Measurements from ENCODE around the gene MINDY3. TPM values are rescaled to one million over a fixed set of nuclear protein-coding genes. Genes with fewer than 3 reads are reported as not detected.

The MINDY3 gene
- total RNA-seq, 4 donors from 2014 or later, result 19.6 to 38.6 (median 24.2) TPM

GRCh38 chr10:15760681-15761080 is 99.6 kb downstream of the MINDY3 start:
- DNase-seq (ENCODE audit: low spot score) (no peak), ATAC-seq (ENCODE audit: low FRiP score) (no peak)
- TF ChIP-seq, protein P1, sequence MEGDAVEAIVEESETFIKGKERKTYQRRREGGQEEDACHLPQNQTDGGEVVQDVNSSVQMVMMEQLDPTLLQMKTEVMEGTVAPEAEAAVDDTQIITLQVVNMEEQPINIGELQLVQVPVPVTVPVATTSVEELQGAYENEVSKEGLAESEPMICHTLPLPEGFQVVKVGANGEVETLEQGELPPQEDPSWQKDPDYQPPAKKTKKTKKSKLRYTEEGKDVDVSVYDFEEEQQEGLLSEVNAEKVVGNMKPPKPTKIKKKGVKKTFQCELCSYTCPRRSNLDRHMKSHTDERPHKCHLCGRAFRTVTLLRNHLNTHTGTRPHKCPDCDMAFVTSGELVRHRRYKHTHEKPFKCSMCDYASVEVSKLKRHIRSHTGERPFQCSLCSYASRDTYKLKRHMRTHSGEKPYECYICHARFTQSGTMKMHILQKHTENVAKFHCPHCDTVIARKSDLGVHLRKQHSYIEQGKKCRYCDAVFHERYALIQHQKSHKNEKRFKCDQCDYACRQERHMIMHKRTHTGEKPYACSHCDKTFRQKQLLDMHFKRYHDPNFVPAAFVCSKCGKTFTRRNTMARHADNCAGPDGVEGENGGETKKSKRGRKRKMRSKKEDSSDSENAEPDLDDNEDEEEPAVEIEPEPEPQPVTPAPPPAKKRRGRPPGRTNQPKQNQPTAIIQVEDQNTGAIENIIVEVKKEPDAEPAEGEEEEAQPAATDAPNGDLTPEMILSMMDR (IDR thresholded peaks at IDR 0.05), result no peak

DNA sequence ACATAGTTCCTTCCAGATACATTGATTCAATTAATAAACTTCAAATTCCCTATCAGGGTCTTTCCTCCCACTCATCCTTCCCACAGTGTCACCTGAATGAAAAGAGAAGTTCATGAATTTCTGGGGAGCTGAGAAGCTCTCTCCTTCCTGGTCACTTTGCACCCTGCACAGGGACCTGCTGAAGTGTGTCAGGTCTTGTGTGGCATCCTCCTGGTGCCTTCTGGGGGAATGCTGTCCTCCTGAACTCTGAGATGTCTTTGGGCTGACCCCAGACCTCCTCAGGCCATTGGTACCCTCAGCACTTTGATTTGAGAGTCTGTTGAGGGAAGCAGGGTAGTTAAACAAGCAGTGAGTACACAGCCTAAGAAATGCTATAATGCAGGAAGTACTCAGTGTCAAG is 101.0 kb downstream of the MINDY3 start:
- no peak for ATAC-seq (ENCODE audit: low FRiP score)
- TF ChIP-seq, protein P1 (IDR thresholded peaks at IDR 0.05), result no peak
- DNase-seq (ENCODE audit: low spot score), result no peak

- DNase-seq (ENCODE audit: low spot score) (no peak), ATAC-seq (ENCODE audit: low FRiP score) (no peak)
- TF ChIP-seq, protein P1 (IDR thresholded peaks at IDR 0.05), result no peak
These were observed 101.7 kb downstream of the MINDY3 start for GRCh38 chr10:15758618-15759017.

- DNase-seq (ENCODE audit: low spot score), result no peak
- no peak for ATAC-seq (ENCODE audit: low FRiP score)
These were observed 105.4 kb downstream of the MINDY3 start for GRCh38 chr10:15754937-15755336.

DNA sequence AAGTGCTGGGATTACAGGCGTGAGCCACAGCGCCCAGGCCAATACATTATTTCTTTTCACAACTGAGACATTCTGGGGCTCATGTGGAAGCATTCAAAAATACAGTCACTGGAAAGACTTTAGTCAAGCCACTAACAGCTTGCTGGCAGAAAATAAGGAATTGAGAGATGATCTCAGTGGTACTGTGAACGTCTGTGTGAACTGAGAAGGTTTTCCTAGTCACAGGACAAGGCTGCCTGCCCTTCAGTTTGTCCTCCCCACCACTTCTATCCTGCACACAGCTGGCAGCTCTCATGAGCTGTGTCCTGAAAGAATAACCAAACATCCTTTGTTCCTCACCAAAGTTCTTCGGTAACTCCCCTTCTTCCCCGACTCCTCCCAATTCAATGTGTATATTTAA is 109.3 kb downstream of the MINDY3 start:
- TF ChIP-seq, protein P1 (IDR thresholded peaks at IDR 0.05), result no peak
- ATAC-seq (ENCODE audit: low FRiP score) (no peak), DNase-seq (ENCODE audit: low spot score) (no peak)

More at GRCh38 chr10:15754937-15755336, 105.4 kb downstream of the MINDY3 start:
- TF ChIP-seq, protein P1 (IDR thresholded peaks at IDR 0.05), result no peak

DNA sequence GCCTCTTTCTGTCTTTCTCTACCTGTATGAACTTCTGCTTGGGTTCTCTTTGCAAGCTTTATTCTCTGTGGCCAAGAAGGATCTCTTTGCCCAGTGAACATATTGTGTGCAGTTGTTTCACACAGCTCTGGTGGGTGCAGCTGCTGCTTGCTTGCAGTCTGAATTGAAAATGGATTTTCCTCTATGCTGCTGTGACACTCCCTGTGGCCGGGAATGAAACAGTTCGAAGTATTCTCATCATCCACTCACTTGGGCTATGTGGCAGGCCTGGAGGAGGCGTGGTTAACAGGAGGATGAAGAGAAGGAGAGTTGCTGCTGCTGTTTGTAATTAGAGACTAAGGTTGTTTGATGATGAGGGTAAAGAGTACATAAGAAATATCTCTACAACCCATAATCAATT is 112.2 kb downstream of the MINDY3 start:
- no peak for DNase-seq (ENCODE audit: low spot score)
- TF ChIP-seq, protein P1 (IDR thresholded peaks at IDR 0.05), result no peak
- ATAC-seq (ENCODE audit: low FRiP score), result no peak

GRCh38 chr10:15747632-15748031 is 112.7 kb downstream of the MINDY3 start:
- TF ChIP-seq, protein P1 (IDR thresholded peaks at IDR 0.05), result no peak
- DNase-seq (ENCODE audit: low spot score), result no peak

More at GRCh38 chr10:15747632-15748031, 112.7 kb downstream of the MINDY3 start:
- ATAC-seq (ENCODE audit: low FRiP score), result no peak
